HEK293 (cell line): ENCODE data around the gene AK3.

ENCODE experiments used
- EGR2 ChIP-seq: fragments of 450-650 bp; formaldehyde crosslinking; IDR thresholded peaks from 2 replicates; pipeline ENCODE4 v1.5.1; 2016; ENCODE audit warnings: low read depth, missing biosample characterization, missing genetic modification characterization
- HOXD13 ChIP-seq: sonication (generic); formaldehyde crosslinking; IDR thresholded peaks from 2 replicates; pipeline ENCODE4 v1.8.0; 2022; ENCODE audit warnings: missing genetic modification reagents, borderline replicate concordance
- IKZF3 ChIP-seq: fragments of 450-650 bp; IDR thresholded peaks from 2 replicates; pipeline ENCODE4 v1.5.0; 2018; ENCODE audit warnings: missing biosample characterization, mild to moderate bottlenecking, missing genetic modification characterization, moderate library complexity
- KLF17 ChIP-seq: fragments of 450-650 bp; formaldehyde crosslinking; IDR thresholded peaks from 2 replicates; pipeline ENCODE4 v1.5.1; 2016; ENCODE audit warnings: missing biosample characterization, missing genetic modification characterization
- KLF8 ChIP-seq: fragments of 450-650 bp; formaldehyde crosslinking; IDR thresholded peaks from 2 replicates; pipeline ENCODE4 v1.5.1; 2016; ENCODE audit warnings: missing biosample characterization, missing genetic modification characterization
- KLF9 ChIP-seq: fragments of 450-650 bp; formaldehyde crosslinking; IDR thresholded peaks from 2 replicates; pipeline ENCODE4 v1.5.1; 2016; ENCODE audit warnings: missing biosample characterization, missing genetic modification characterization, low read depth
- MYNN ChIP-seq: fragments of 450-650 bp; formaldehyde crosslinking; IDR thresholded peaks from 2 replicates; pipeline ENCODE4 v1.5.1; 2016; ENCODE audit warnings: missing biosample characterization, missing genetic modification characterization, borderline replicate concordance
- OSR2 ChIP-seq: fragments of 450-650 bp; formaldehyde crosslinking; IDR thresholded peaks from 2 replicates; pipeline ENCODE4 v1.5.1; 2016; ENCODE audit warnings: missing biosample characterization, missing genetic modification characterization
- PRDM10 ChIP-seq: fragments of 450-650 bp; formaldehyde crosslinking; IDR thresholded peaks from 2 replicates; pipeline ENCODE4 v1.5.1; 2016; ENCODE audit warnings: missing biosample characterization, missing genetic modification characterization
- SALL2 ChIP-seq: fragments of 450-650 bp; formaldehyde crosslinking; IDR thresholded peaks from 2 replicates; pipeline ENCODE4 v1.5.0; 2017; ENCODE audit warnings: missing biosample characterization, mild to moderate bottlenecking, missing genetic modification characterization, borderline replicate concordance
- SP3 ChIP-seq: fragments of 450-650 bp; formaldehyde crosslinking; IDR thresholded peaks from 2 replicates; pipeline ENCODE4 v1.5.1; 2016; ENCODE audit warnings: missing biosample characterization, missing genetic modification characterization
- TCF7L2 ChIP-seq: IDR thresholded peaks from 2 replicates; pipeline ENCODE4 v1.6.1; 2011; ENCODE audit warnings: low read depth, mild to moderate bottlenecking, inconsistent platforms, low read length, moderate library complexity, borderline replicate concordance
- ZBTB1 ChIP-seq: fragments of 450-650 bp; formaldehyde crosslinking; IDR thresholded peaks from 2 replicates; pipeline ENCODE4 v1.5.1; 2016; ENCODE audit warnings: missing biosample characterization, missing genetic modification characterization
- ZBTB21 ChIP-seq: fragments of 450-650 bp; formaldehyde crosslinking; IDR thresholded peaks from 2 replicates; pipeline ENCODE4 v1.5.1; 2017; ENCODE audit warnings: missing biosample characterization, missing genetic modification characterization
- ZFHX2 ChIP-seq: fragments of 450-650 bp; formaldehyde crosslinking; conservative IDR thresholded peaks from 2 replicates; pipeline ENCODE4 v1.5.1; 2016; ENCODE audit warnings: missing biosample characterization, missing genetic modification characterization
- ZFP37 ChIP-seq: fragments of 450-650 bp; formaldehyde crosslinking; IDR thresholded peaks from 2 replicates; pipeline ENCODE4 v1.5.1; 2016; ENCODE audit warnings: missing biosample characterization, missing genetic modification characterization
- ZNF132 ChIP-seq: fragments of 450-650 bp; formaldehyde crosslinking; IDR thresholded peaks from 2 replicates; pipeline ENCODE4 v1.5.1; 2017; ENCODE audit warnings: missing biosample characterization, missing genetic modification characterization, borderline replicate concordance
- ZNF146 ChIP-seq: fragments of 450-650 bp; formaldehyde crosslinking; IDR thresholded peaks from 2 replicates; pipeline ENCODE4 v1.5.1; 2016; ENCODE audit warnings: missing biosample characterization, missing genetic modification characterization
- ZNF169 ChIP-seq: fragments of 450-650 bp; formaldehyde crosslinking; IDR thresholded peaks from 2 replicates; pipeline ENCODE4 v1.5.1; 2016; ENCODE audit warnings: missing biosample characterization, missing genetic modification characterization
- ZNF19 ChIP-seq: fragments of 450-650 bp; formaldehyde crosslinking; IDR thresholded peaks from 2 replicates; pipeline ENCODE4; 2016; ENCODE audit warnings: missing biosample characterization, missing genetic modification characterization, low read depth
- ZNF202 ChIP-seq: fragments of 450-650 bp; formaldehyde crosslinking; IDR thresholded peaks from 2 replicates; pipeline ENCODE4 v1.5.1; 2016; ENCODE audit warnings: missing biosample characterization, missing genetic modification characterization, borderline replicate concordance
- ZNF23 ChIP-seq: fragments of 450-650 bp; formaldehyde crosslinking; IDR thresholded peaks from 2 replicates; pipeline ENCODE4 v1.5.1; 2016; ENCODE audit warnings: missing biosample characterization, missing genetic modification characterization, borderline replicate concordance
- ZNF26 ChIP-seq: fragments of 450-650 bp; formaldehyde crosslinking; IDR thresholded peaks from 2 replicates; pipeline ENCODE4 v1.5.1; 2016; ENCODE audit warnings: missing biosample characterization, missing genetic modification characterization
- ZNF302 ChIP-seq: fragments of 450-650 bp; formaldehyde crosslinking; IDR thresholded peaks from 2 replicates; pipeline ENCODE4 v1.5.1; 2016; ENCODE audit warnings: missing biosample characterization, missing genetic modification characterization, low read depth
- ZNF37A ChIP-seq: fragments of 450-650 bp; IDR thresholded peaks from 2 replicates; pipeline ENCODE4 v1.5.1; 2018; ENCODE audit warnings: missing biosample characterization, missing genetic modification characterization
- ZNF398 ChIP-seq: fragments of 450-650 bp; formaldehyde crosslinking; IDR thresholded peaks from 2 replicates; pipeline ENCODE4 v1.5.1; 2017; ENCODE audit warnings: missing biosample characterization, missing genetic modification characterization
- ZNF521 ChIP-seq: fragments of 450-650 bp; formaldehyde crosslinking; IDR thresholded peaks from 2 replicates; pipeline ENCODE4 v1.5.1; 2017; ENCODE audit warnings: missing biosample characterization, mild to moderate bottlenecking, missing genetic modification characterization
- ZNF555 ChIP-seq: fragments of 450-650 bp; formaldehyde crosslinking; conservative IDR thresholded peaks from 2 replicates; pipeline ENCODE4 v1.5.1; 2017; ENCODE audit warnings: missing biosample characterization, mild to moderate bottlenecking, missing genetic modification characterization, inconsistent platforms
- ZNF558 ChIP-seq: fragments of 450-650 bp; formaldehyde crosslinking; IDR thresholded peaks from 2 replicates; pipeline ENCODE4 v1.5.1; 2016; ENCODE audit warnings: missing biosample characterization, missing genetic modification characterization
- ZNF585B ChIP-seq: fragments of 450-650 bp; formaldehyde crosslinking; IDR thresholded peaks from 2 replicates; pipeline ENCODE4 v1.5.1; 2016; ENCODE audit warnings: missing biosample characterization, missing genetic modification characterization
- ZNF701 ChIP-seq: fragments of 450-650 bp; formaldehyde crosslinking; IDR thresholded peaks from 2 replicates; pipeline ENCODE4 v1.5.1; 2016; ENCODE audit warnings: missing biosample characterization, missing genetic modification characterization
- ZNF776 ChIP-seq: fragments of 450-650 bp; formaldehyde crosslinking; IDR thresholded peaks from 2 replicates; pipeline ENCODE4 v1.5.0; 2017; ENCODE audit warnings: missing biosample characterization, missing genetic modification characterization, borderline replicate concordance
- ZNF785 ChIP-seq: fragments of 450-650 bp; formaldehyde crosslinking; IDR thresholded peaks from 2 replicates; pipeline ENCODE4 v1.5.1; 2016; ENCODE audit warnings: missing biosample characterization, missing genetic modification characterization
- ZXDB ChIP-seq: fragments of 450-650 bp; formaldehyde crosslinking; IDR thresholded peaks from 2 replicates; pipeline ENCODE4 v1.5.1; 2016; ENCODE audit warnings: missing biosample characterization, missing genetic modification characterization

AK3 gene

GRCh38 chr9:4740638-4741364 is at the start of gene AK3 (continued):
- 0 out of 2 replicates have a peak, but pooled peaks have one; percentile 1 for TF ChIP-seq PRDM10 (tag by site-specific recombination)
- TF ChIP-seq ZNF521: no peak
- no peak for TF ChIP-seq ZNF558
- no peak for TF ChIP-seq ZNF776 (tag by site-specific recombination)
- no peak for TF ChIP-seq ZNF555 (tag by site-specific recombination)
- TF ChIP-seq HOXD13: no peak
- TF ChIP-seq IKZF3 (tag by site-specific recombination): no peak
- no peak for TF ChIP-seq ZNF37A (tag by site-specific recombination)
- no peak for TF ChIP-seq ZNF169 (tag by site-specific recombination)
- TF ChIP-seq ZNF26 (tag by site-specific recombination): no peak
- no peak for TF ChIP-seq KLF8 (tag by site-specific recombination)
- peak; percentile 58; the same call in 1 of the 2 replicates for TF ChIP-seq TCF7L2
- TF ChIP-seq SP3 (tag by site-specific recombination): no peak
- TF ChIP-seq EGR2 (tag by site-specific recombination): no peak
- no peak for TF ChIP-seq ZNF202 (tag by site-specific recombination)
- no peak for TF ChIP-seq SALL2 (tag by site-specific recombination)
- no peak for TF ChIP-seq KLF17 (tag by site-specific recombination)
- TF ChIP-seq ZNF701: no peak
- no peak; the same call in 1 of the 2 replicates for TF ChIP-seq KLF9 (tag by site-specific recombination)
- TF ChIP-seq MYNN (tag by site-specific recombination): no peak
- TF ChIP-seq ZFHX2 (tag by site-specific recombination): no peak
- no peak for TF ChIP-seq ZNF785
- no peak for TF ChIP-seq ZNF146 (tag by site-specific recombination)
- TF ChIP-seq ZNF23 (tag by site-specific recombination): no peak
- peak; percentile 81 for TF ChIP-seq ZXDB (tag by site-specific recombination)
- no peak for TF ChIP-seq ZBTB21 (tag by site-specific recombination)
- no peak for TF ChIP-seq ZNF302 (tag by site-specific recombination)
- TF ChIP-seq ZNF132 (tag by site-specific recombination): no peak
- TF ChIP-seq ZNF585B (tag by site-specific recombination): no peak
- no peak for TF ChIP-seq ZNF398 (tag by site-specific recombination)
- TF ChIP-seq ZFP37 (tag by site-specific recombination): 0 out of 2 replicates have a peak, but pooled peaks have one; percentile 59
- TF ChIP-seq ZNF19: no peak
- peak; percentile 42; the same call in 1 of the 2 replicates for TF ChIP-seq OSR2 (tag by site-specific recombination)
- TF ChIP-seq ZBTB1 (tag by site-specific recombination): no peak
